ENCODE results near the gene OASL. TPM values are rescaled to one million over a fixed set of nuclear protein-coding genes. Genes with fewer than 3 reads are reported as not detected.
A peak's percentile ranks its signal among the peaks of the same experiment; 100 is the strongest.

The OASL gene
- total and polyA plus RNA-seq, 9 of the 15 experiments (the other 6 are each of a cell fraction or from before 2014, with no cell fraction given) = 0.14 TPM; not detected in 8

GRCh38 chr12:121005346-121005815, 33.7 kb downstream of the OASL start (continued):
- TF ChIP-seq ZNF143 (CRISPR knock-in tag; IDR thresholded peaks at IDR 0.05) (peak; percentile 30; the same call in 1 of the 2 replicates), TEAD1 (CRISPR knock-in tag; IDR thresholded peaks at IDR 0.05) (peak in 1 of 2 experiments; percentile 65; a peak in 1 of 4 replicates), ZFX (CRISPR knock-in tag; IDR thresholded peaks at IDR 0.05) (no peak), L3MBTL2 (IDR thresholded peaks at IDR 0.05) (no peak), ZNF830 (CRISPR knock-in tag; IDR thresholded peaks at IDR 0.05) (no peak), PRMT5 (CRISPR knock-in tag; IDR thresholded peaks at IDR 0.05) (no peak), SMARCA5 (IDR thresholded peaks at IDR 0.05) (peak; percentile 76; the same call in 1 of the 2 replicates), ZNF274 (IDR thresholded peaks at IDR 0.05; ENCODE audit: borderline replicate concordance, low read depth, low read length) (no peak), HDAC2 (IDR thresholded peaks at IDR 0.05) (peak; percentile 73), ARID4B (CRISPR knock-in tag; IDR thresholded peaks at IDR 0.05) (no peak), CREM (IDR thresholded peaks at IDR 0.05; ENCODE audit: low read depth) (peak; percentile 43; the same call in 1 of the 2 replicates), CREB1 (IDR thresholded peaks at IDR 0.05) (no peak), CREB1 (CRISPR knock-in tag; IDR thresholded peaks at IDR 0.05) (peak; percentile 52; the same call in 1 of the 2 replicates), CTCF (IDR thresholded peaks at IDR 0.05 in 2 of 3, conservative IDR thresholded peaks at IDR 0.05 in 1 of 3; ENCODE audit: insufficient read depth in 2 of 3, low read depth in 1 of 3, low read length in 3 of 3) (peak; percentile 86 to 90 (median 89)), RAD21 (CRISPR knock-in tag; conservative IDR thresholded peaks at IDR 0.05 in 1 of 2, IDR thresholded peaks at IDR 0.05 in 1 of 2) (peak; percentile 58 to 81), ZNF511 (CRISPR knock-in tag; IDR thresholded peaks at IDR 0.05) (no peak), IRF2 (CRISPR knock-in tag; IDR thresholded peaks at IDR 0.05) (no peak), ZFP36 (IDR thresholded peaks at IDR 0.05; ENCODE audit: low read depth, low read length, partially characterized antibody) (peak; percentile 10), GATAD2A (IDR thresholded peaks at IDR 0.05) (no peak), SMC3 (conservative IDR thresholded peaks at IDR 0.05; ENCODE audit: insufficient read depth, low read depth, low read length) (peak; percentile 87), ZNF395 (CRISPR knock-in tag; IDR thresholded peaks at IDR 0.05) (no peak), FOXP1 (CRISPR knock-in tag; IDR thresholded peaks at IDR 0.05) (no peak), CTBP1 (IDR thresholded peaks at IDR 0.05; ENCODE audit: borderline replicate concordance) (peak; percentile 65; the same call in 1 of the 2 replicates)
